C1 segment of cervical spinal cord (tissue), 14 donors: ENCODE measurements around the gene C22orf15.
A peak's percentile ranks its signal among the peaks of the same experiment; 100 is the strongest.

Experiments used
- DNase-seq, 14 donors: peaks; one replicate each; lab custom pipeline; 2025; lab: John Stamatoyannopoulos, UW

Gene C22orf15

GRCh38 chr22:23786752-23787599 is 24.2 kb downstream of the C22orf15 start, which contains the start of gene SMARCB1:
Gene SMARCB1 (plus strand): TSS chr22:23786966. CDS start chr22:23787170, 204 bp downstream.
- peak in 13 of 14 donors; percentile 31 to 88 (median 75) for DNase-seq

GRCh38 chr22:23787600-23787896 is 24.8 kb downstream of the C22orf15 start:
- DNase-seq, result no peak

GRCh38 chr22:23787910-23788309 is 25.1 kb downstream of the C22orf15 start:
- DNase-seq, result no peak

GRCh38 chr22:23789121-23789520 is 26.3 kb downstream of the C22orf15 start:
- no peak for DNase-seq

- peak in 1 of 14 donors; percentile 19 for DNase-seq
These were observed 26.8 kb downstream of the C22orf15 start for GRCh38 chr22:23789638-23790037.

GRCh38 chr22:23790819-23791737 is 28.3 kb downstream of the C22orf15 start:
- DNase-seq, result peak in 1 of 14 donors; percentile 28

- DNase-seq, result no peak
These were observed 29.2 kb downstream of the C22orf15 start for GRCh38 chr22:23791738-23792645.

GRCh38 chr22:23793326-23793725 is 30.5 kb downstream of the C22orf15 start:
- DNase-seq, result no peak

GRCh38 chr22:23796461-23796860 is 33.7 kb downstream of the C22orf15 start:
- DNase-seq, result no peak

GRCh38 chr22:23800297-23801237 is 37.8 kb downstream of the C22orf15 start:
- no peak for DNase-seq

GRCh38 chr22:23801238-23801821 is 38.5 kb downstream of the C22orf15 start:
- no peak for DNase-seq

- DNase-seq, result no peak
These were observed 39.1 kb downstream of the C22orf15 start for GRCh38 chr22:23801886-23802377.

- peak in 2 of 14 donors; percentile 25 to 98 for DNase-seq
These were observed 40.4 kb downstream of the C22orf15 start for GRCh38 chr22:23803001-23803819.

- no peak for DNase-seq
These were observed 42.0 kb downstream of the C22orf15 start for GRCh38 chr22:23804781-23805291.

- no peak for DNase-seq
These were observed 44.0 kb downstream of the C22orf15 start for GRCh38 chr22:23806837-23807236.

GRCh38 chr22:23812378-23812777 is 49.6 kb downstream of the C22orf15 start:
- no peak for DNase-seq
